Prostate gland (tissue), 2 donors: ENCODE results near the gene OR10H1. TPM values are rescaled to one million over a fixed set of nuclear protein-coding genes. Genes with fewer than 3 reads are reported as not detected.
A peak's percentile ranks its signal among the peaks of the same experiment; 100 is the strongest.
"Not testable (repeated sequence)": the region's sequence is repeated elsewhere in the genome, so short reads cannot be mapped to it uniquely, and the experiment has no call there.

Source experiments
- DNase-seq: peaks from one replicate; pipeline ENCODE4 v3.0.0-alpha.2; 2019; ENCODE audit warnings: low spot score
- H3K27ac ChIP-seq, 2 donors: fragments of 200-600 bp; sonication (generic); 2 replicates each; pipeline ENCODE4 v1.5.1; 2017 to 2019
- H3K27me3 ChIP-seq: fragments of 200-600 bp; sonication (generic); replicated peaks from 2 replicates; pipeline ENCODE4 v1.5.1; 2019; ENCODE audit not compliant: insufficient read depth
- H3K36me3 ChIP-seq, 2 donors: fragments of 200-600 bp; sonication (generic); 1 replicate in 1 of 2; 2 replicates in 1 of 2; pipeline versions ENCODE4 v1.5.1 to v1.8.1; 2017 to 2019
- H3K4me1 ChIP-seq: fragments of 200-600 bp; sonication (generic); replicated peaks from 2 replicates; pipeline ENCODE4 v1.5.1; 2019
- H3K4me3 ChIP-seq, 2 donors: fragments of 200-600 bp; sonication (generic); 2 replicates each; pipeline ENCODE4 v1.5.1; 2017 to 2019
- H3K9me3 ChIP-seq: fragments of 200-600 bp; sonication (generic); 2 replicates; pipeline ENCODE4 v1.5.1; 2017
- POLR2A ChIP-seq: fragments of 450-650 bp; IDR thresholded peaks from one replicate; pipeline ENCODE4 v1.6.1; 2016; ENCODE audit warnings: antibody characterized with exemption, mild to moderate bottlenecking
- POLR2AphosphoS5 ChIP-seq: sonication (generic); formaldehyde crosslinking; IDR thresholded peaks from one replicate; pipeline ENCODE4 v1.6.1; 2017; ENCODE audit warnings: antibody characterized with exemption
- WGBS: methylation state at CpG from one replicate; pipeline ENCODE4 v1.1.5; 2018; 5-methylcytosine and 5-hydroxymethylcytosine counted together
- intact Hi-C: fragments of 100-400 bp; cut with DNase I; formaldehyde crosslinking; loops from one replicate; pipeline ENCODE4 v1.14.2; 2022
- total RNA-seq, 2 donors: library from RNA; depleted of rRNA; stranded (reverse); fragments of >200 nt; gene quantifications; one replicate each; pipeline ENCODE4 v1.1.0, GENCODE V29; 2016
- TF ChIP-seq, protein P1 (sequence below), 4 experiments: fragments of 200-600 bp in 2 of 4; fragments of 450-650 bp in 2 of 4; sonication (generic) in 2 of 4; IDR thresholded peaks; 1 replicate in 3 of 4; 2 replicates in 1 of 4; pipeline ENCODE4 v1.5.1; 2016 to 2019; ENCODE audit warnings: antibody characterized with exemption in 4 of 4, mild to moderate bottlenecking in 2 of 4, moderate library complexity in 2 of 4

The OR10H1 gene
- total RNA-seq, 2 donors from 2014 or later = 0.64 to 0.97 TPM

DNA sequence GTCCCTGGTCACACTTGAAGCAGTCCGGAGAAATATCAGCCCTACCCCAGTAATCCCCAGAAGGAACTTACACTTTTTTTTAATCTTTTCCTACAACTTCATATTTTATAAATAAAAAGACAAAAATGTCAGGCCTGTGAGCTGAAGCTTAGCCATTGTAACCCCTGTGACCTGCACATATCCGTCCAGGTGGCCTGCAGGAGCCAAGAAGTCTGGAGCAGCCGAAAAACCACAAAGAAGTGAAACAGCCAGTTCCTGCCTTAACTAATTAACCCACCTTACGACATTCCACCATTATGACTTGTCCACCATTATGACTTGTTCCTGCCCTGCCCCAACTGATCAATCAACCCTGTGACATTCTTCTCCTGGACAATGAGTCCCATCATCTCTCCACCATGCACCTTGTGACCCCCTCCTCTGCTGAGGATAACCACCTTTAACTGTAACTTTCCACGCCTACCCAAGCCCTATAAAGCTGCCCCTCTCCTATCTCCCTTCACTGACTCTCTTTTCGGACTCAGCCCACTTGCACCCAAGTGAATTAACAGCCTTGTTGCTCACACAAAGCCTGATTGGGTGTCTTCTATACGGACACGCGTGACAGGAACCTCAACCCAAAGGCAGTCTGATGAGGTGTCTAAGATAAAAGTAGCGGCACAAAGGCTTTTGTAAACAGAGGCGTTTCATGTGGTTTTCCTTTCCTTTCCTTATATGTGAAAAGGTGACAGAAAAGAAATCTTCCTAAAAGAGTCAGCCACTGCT, 20.3 kb upstream of the OR10H1 start:
- TF ChIP-seq POLR2AphosphoS5 = peak; percentile 15
- DNase-seq, H3K27me3 ChIP-seq, H3K36me3 ChIP-seq, H3K4me1 ChIP-seq, H3K9me3 ChIP-seq, intact Hi-C loops: not testable (repeated sequence)
- H3K27ac ChIP-seq = peak overlapping the region; percentile 100
- 26% methylated on average over 11 of the region's 11 CpGs for WGBS
- peak overlapping the region; percentile 57 to 72 for H3K4me3 ChIP-seq

DNA sequence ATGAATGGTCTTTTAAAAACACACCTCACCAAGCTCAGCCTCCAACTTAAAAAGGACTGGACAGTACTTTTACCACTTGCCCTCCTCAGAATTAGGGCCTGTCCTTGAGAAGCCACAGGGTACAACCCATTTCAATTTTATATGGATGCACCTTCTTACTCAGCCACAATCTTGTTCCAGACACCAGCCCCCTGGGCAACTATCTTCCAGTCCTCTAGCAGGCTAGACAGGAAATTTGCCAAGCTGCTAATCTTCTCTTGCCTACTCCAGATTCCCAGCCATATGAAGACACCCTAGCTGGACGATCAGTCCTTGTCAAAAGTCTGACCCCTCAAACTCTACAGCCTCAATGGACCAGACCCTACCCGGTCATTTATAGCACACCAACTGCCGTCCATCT, 18.8 kb upstream of the OR10H1 start:
- H3K27me3 ChIP-seq, DNase-seq, H3K36me3 ChIP-seq, H3K4me3 ChIP-seq, H3K4me1 ChIP-seq, intact Hi-C loops, H3K9me3 ChIP-seq: not testable (repeated sequence)
- H3K27ac ChIP-seq = peak overlapping the region; percentile 30 to 63
- WGBS = 96% methylated on average over 3 of the region's 3 CpGs

DNA sequence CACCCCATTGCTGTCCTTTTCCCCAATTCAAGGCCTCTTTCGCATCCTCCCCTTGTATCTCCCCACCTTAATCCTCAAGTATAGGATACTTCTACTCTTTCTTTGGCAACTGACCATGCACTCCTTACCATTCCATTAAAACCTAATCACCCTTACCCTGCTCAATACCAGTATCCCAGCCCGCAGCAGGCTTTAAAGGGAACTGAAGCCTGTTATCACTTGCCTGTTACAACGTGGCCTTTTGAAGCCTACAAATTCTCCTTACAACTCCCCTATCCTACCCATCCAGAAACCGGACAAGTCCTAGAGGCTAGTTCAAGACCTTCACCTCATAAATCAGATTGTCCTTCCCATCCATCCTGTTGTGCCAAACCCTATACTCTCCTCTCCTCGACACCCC, 16.2 kb upstream of the OR10H1 start:
- no peak for TF ChIP-seq POLR2A
- no peak for TF ChIP-seq POLR2AphosphoS5
- TF ChIP-seq, protein P1, sequence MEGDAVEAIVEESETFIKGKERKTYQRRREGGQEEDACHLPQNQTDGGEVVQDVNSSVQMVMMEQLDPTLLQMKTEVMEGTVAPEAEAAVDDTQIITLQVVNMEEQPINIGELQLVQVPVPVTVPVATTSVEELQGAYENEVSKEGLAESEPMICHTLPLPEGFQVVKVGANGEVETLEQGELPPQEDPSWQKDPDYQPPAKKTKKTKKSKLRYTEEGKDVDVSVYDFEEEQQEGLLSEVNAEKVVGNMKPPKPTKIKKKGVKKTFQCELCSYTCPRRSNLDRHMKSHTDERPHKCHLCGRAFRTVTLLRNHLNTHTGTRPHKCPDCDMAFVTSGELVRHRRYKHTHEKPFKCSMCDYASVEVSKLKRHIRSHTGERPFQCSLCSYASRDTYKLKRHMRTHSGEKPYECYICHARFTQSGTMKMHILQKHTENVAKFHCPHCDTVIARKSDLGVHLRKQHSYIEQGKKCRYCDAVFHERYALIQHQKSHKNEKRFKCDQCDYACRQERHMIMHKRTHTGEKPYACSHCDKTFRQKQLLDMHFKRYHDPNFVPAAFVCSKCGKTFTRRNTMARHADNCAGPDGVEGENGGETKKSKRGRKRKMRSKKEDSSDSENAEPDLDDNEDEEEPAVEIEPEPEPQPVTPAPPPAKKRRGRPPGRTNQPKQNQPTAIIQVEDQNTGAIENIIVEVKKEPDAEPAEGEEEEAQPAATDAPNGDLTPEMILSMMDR (IDR thresholded peaks at IDR 0.05) = no peak
- H3K4me3 ChIP-seq = no peak overlapping the region
- no peak for DNase-seq
- H3K27me3 ChIP-seq = no peaks in the 10 kb centered on the region
- no peaks in the 10 kb centered on the region for H3K9me3 ChIP-seq
- H3K4me1 ChIP-seq = no peaks in the 10 kb centered on the region
- WGBS = 78% methylated on average over 5 of the region's 5 CpGs
- no peaks in the 10 kb centered on the region for H3K36me3 ChIP-seq
- H3K27ac ChIP-seq = no peak overlapping the region
- intact Hi-C loops = no loop called here

DNA sequence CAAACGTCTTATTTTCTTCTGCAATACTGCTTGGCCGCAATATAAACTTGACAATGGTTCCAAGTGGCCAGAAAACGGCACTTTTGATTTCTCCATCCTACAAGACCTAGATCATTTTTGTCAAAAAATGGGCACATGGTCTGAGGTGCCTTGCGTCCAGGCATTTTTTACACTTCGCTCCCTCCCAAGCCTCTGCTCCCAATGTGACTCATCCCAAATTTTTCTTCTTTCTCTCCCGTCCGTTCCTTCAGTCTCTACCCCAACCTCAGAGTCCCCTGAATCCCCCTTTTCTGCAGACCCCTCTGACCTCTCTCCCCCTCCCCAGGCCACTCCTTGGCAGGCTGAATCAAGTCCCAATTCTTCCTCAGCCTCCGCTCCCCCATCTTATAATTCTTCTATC, 14.3 kb upstream of the OR10H1 start:
- 86% methylated on average over 8 of the region's 8 CpGs for WGBS
- TF ChIP-seq POLR2A (no peak), POLR2AphosphoS5 (no peak)
- TF ChIP-seq, protein P1 (IDR thresholded peaks at IDR 0.05) = no peak

DNA sequence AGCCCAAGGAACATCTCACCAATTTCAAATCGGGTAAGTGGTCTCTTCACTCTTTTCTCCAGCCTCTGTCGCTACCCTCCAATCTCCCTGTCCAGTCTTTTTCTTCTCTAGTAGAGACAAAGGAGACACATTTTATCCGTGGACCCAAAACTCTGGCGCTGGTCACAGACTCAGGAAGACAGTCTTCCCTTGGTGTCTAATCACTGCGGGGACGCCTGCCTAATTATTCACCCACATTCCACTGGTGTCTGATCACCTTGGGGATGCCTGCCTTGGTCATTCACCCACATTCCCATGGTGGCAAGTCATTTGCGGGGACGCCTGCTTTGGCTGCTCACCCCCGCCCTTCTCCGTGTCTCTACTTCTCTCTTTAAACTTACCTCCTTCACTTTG, 13.8 kb upstream of the OR10H1 start:
- no peak overlapping the region for H3K27ac ChIP-seq
- no peaks in the 10 kb centered on the region for H3K36me3 ChIP-seq
- H3K4me1 ChIP-seq = no peaks in the 10 kb centered on the region
- DNase-seq = no peak
- H3K27me3 ChIP-seq = no peaks in the 10 kb centered on the region
- TF ChIP-seq POLR2AphosphoS5 = no peak
- no peak for TF ChIP-seq POLR2A
- TF ChIP-seq, protein P1 (IDR thresholded peaks at IDR 0.05) = no peak
- H3K9me3 ChIP-seq = no peaks in the 10 kb centered on the region
- H3K4me3 ChIP-seq = no peak overlapping the region
- intact Hi-C loops = no loop called here
- 91% methylated on average over 10 of the region's 10 CpGs for WGBS

More for the DNA sequence above, 14.3 kb upstream of the OR10H1 start:
- intact Hi-C loops = no loop called here
- Histone ChIP-seq H3K4me1 (no peaks in the 10 kb centered on the region), H3K36me3 (no peaks in the 10 kb centered on the region), H3K27ac (no peak overlapping the region), H3K4me3 (no peak overlapping the region), H3K9me3 (no peaks in the 10 kb centered on the region), H3K27me3 (no peaks in the 10 kb centered on the region)
- no peak for DNase-seq

DNA sequence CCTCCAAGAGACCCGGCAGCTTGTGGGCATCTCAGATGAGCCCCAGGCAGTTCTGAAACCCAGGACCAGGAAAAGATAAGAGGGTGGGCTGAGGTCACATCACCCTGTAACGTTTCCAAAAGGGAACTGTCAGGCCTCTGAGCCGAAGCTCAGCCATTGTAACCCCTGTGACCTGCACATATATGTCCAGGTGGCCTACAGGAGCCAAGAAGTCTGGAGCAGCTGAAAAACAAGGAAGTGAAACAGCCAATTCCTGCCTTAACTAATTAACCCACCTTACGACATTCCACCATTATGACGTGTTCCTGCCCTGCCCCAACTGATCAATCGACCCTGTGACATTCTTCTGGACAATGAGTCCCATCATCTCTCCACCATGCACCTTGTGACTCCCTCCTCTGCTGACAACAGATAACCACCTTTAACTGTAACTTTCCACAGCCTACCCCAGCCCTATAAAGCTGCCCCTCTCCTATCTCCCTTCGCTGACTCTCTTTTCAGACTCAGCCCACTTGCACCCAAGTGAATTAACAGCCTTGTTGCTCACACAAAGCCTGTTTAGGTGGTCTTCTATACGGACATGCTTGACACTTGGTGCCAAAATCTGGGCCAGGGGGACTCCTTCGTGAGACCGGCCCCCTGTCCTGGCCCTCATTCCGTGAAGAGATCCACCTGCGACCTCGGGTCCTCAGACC, 13.3 kb upstream of the OR10H1 start:
- H3K9me3 ChIP-seq, H3K27me3 ChIP-seq, H3K27ac ChIP-seq, H3K4me1 ChIP-seq, DNase-seq, intact Hi-C loops, H3K36me3 ChIP-seq, H3K4me3 ChIP-seq: not testable (repeated sequence)
- 61% methylated on average over 13 of the region's 13 CpGs for WGBS
